Hematopoietic multipotent progenitor cell treated with erythropoietin and hydrocortisone succinate and interleukin-3 and kit ligand, for 8 days (in vitro differentiated cells): ENCODE data around the gene PPP1R16B.

Source experiments
- DNase-seq: peaks from one replicate; pipeline ENCODE4 v3.0.0-alpha.2; 2015

Gene PPP1R16B

DNA sequence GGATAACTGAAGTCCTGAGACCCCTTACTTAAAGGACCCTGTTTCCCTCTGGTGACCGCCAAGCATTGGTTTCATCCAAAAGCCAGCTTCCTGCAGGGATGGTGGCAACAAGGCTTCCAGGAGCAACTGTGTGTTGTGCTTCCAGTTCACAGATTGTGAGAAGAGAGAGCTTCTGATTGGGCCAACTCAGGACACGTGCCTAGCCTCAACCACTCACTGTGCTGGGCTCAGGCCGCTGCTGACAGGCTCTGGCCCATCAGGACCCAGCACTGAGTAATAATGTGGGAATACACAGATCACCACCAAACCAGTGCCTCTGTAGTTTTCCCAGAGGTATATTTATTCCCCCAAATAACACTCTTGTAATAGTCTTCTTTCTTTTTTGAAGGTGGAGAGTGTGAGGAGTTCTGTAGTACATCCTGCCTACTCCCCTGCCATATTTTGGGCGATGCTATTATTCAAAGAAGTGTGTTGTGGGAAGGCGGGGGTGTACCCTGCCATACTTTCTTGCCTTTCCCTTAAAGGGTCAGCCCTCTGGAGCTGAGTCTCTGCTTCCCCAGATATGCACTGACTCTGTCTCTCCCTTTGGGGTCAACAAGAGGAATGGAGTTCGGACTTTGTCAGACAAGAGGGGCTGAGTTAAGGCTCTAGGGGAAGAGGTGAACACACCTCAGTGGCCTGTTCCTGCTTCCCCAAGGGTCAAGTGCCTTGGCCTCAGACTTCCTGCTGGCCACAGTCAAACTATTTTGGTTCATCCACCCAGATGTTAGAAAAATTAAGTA lies 23.2 kb downstream of the PPP1R16B start:
- DNase-seq = no peak

- no peak for DNase-seq
Observed at GRCh38 chr20:38829296-38829875, 23.9 kb downstream of the PPP1R16B start.

DNA sequence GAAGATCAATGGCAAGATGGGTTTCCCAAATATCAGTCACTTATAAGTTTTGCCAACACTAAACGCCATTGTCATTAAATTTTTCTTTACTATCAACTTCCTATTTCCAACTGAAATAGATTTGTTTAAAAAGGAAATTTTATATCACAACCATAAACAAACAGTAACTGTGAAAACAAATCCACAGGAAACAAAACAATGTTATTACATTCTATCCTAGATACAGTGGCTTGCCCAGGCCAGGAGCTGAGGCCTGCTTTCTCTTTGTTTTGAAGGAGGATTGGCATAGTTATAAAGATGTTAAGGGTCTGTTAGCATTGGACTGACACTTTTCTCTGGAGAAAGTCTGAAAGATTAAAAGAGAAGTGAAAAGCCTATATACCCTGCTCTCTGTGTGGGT lies 24.9 kb downstream of the PPP1R16B start:
- DNase-seq = no peak

GRCh38 chr20:38831049-38831691 lies 25.7 kb downstream of the PPP1R16B start:
- no peak for DNase-seq

- DNase-seq = no peak
Observed at GRCh38 chr20:38831995-38832620, 26.6 kb downstream of the PPP1R16B start.

DNA sequence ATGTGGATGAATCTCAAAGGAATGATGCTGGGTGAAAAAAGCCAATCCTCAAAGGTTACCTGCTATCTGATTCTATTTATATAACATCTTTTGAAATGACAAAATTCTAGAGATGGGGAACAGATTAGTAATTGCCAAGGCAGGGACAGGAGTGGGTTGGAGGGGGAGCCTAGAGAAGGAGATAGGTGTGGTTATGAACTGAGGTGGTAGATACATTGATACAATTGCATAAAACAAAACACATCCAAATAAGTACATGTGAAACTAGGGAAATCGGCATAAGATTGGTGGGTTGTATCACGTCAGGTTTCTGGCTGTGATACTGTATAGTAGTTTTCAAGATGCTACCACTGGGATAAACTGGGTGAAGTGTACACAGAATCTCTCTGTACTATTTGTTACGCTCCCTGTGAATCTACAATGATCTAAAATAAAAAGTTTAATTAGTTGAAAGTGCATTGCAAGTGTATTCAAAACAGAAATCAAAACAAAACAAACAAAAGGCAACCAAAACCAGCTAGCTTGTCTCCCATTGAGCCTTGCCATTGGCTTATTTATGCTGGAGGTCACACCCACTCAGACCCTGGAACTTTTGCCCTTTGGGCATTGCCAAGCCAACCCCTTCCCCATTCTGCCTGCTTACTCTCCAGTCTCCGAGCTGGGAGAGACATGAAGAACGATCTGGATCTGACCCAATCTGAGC lies 27.8 kb downstream of the PPP1R16B start:
- DNase-seq = no peak

- no peak for DNase-seq
Observed at GRCh38 chr20:38833857-38834164, 28.3 kb downstream of the PPP1R16B start.

GRCh38 chr20:38834868-38835267 lies 29.4 kb downstream of the PPP1R16B start:
- no peak for DNase-seq

DNA sequence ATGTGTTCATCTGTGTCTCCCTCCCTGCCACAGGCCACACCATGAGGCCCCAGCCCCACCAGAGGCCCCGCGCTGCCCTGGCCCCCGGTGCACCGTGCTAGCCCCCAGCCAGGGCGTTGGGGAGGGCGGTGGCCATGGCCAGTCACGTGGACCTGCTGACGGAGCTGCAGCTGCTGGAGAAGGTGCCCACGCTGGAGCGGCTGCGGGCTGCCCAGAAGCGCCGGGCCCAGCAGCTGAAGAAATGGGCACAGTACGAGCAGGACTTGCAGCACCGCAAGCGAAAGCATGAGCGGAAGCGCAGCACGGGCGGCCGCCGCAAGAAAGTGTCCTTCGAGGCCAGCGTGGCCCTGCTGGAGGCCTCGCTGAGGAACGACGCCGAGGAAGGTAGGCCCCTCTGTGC lies 30.3 kb downstream of the PPP1R16B start:
- no peak for DNase-seq

- DNase-seq = no peak
Observed at GRCh38 chr20:38836991-38837390, 31.5 kb downstream of the PPP1R16B start.

GRCh38 chr20:38838326-38838725 lies 32.8 kb downstream of the PPP1R16B start:
- no peak for DNase-seq

GRCh38 chr20:38839563-38839962 lies 34.1 kb downstream of the PPP1R16B start:
- DNase-seq = no peak

DNA sequence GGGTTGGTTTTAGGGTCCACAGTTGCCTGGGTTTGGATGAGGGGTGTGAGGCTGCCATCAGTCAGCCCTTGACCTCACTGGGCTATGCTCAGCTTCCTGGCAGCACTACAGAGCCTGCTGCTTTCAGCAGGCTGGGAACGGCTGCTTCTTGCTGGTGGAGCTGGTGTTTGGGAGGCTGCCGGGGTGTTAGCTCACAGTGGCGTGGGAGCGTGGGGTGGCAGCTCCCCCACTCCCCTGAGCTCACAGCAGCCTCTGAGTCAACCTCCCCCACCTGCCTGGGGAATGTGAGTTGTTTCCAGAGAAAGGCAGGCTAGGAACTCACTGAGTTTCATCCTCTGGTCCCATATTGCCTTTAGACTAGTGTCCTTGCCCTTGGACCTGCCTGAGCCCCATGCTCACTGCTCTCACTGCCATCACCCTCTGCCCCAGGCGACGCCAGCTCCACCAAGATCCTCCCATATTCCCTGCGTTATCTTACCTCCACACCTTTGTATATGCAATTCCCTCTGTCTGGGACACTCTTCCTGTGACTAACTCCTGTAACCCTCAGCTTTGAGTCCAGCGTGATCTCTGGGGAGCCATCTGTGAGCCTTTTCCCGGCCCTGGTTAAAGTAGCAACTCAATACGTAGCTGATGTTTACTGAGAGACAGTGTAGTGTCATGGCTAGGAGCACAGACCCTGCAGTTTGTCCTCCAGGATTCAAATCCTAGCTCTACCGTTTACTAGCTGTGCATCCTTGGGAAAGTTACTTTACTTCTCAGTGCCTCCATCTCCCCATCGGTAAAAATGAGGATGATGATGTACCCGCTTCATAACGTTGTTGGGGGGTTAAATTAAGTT lies 34.8 kb downstream of the PPP1R16B start:
- no peak for DNase-seq

- no peak for DNase-seq
Observed at GRCh38 chr20:38840894-38841470, 35.5 kb downstream of the PPP1R16B start.

- no peak for DNase-seq
Observed at GRCh38 chr20:38841570-38841969, 36.1 kb downstream of the PPP1R16B start.

- no peak for DNase-seq
Observed at GRCh38 chr20:38842026-38842425, 36.5 kb downstream of the PPP1R16B start.

- no peak for DNase-seq
Observed at GRCh38 chr20:38842558-38842981, 37.1 kb downstream of the PPP1R16B start.

DNA sequence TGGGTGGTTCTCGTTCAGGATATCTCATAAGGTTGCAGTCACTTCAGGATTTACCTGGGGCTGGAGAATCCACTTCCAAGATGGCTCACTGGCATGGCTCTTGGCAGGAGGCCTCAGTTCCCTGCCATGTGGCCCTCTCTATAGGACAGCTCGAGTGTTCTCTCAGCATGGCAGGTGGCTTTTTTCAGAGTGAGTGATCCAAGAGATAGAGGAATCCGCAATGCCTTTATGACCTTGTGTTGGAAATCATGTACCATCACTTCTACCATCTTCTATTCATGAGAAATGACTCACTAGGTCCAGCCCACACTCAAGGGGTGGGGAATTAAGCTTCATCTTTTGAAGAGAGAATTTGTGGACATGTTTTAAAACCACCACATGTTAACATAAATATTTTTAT lies 37.8 kb downstream of the PPP1R16B start:
- no peak for DNase-seq

DNA sequence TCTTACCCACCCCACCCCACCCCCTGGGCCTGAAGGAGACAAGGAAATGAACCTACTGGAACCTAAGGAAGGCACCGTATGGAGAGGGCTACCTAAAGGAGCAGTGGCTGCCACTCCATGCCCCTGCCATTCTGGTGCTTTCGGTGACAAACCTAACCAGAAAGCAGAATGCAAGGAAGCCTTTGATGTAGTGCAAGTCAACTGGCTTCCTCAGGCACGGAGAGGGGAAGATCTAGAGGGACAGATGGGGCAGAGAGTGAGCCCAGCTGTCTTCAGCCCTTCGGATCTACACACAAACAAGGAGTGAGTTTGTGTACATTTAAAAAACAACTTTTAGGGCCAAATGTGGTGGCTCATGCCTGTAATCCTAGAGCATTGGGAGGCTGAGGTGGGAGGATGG lies 39.5 kb downstream of the PPP1R16B start:
- DNase-seq = no peak

DNA sequence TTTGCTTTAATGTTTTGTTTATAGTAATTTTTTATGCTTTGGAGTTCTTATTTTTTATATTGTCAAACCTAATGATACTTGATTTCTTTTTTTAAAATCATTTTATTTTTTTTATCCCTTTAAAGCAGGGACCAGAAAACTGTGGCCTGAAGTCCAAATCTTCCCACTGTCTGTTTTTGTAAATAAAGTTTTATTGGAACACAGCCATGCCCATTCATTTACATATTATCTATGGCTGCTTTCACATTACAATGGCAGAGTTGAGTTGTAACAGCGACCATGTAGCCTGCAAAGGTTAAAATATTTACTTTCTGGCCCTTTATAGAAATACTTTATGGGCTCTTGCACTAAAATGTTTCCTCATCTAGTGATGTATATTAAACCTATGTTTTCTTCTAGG lies 42.3 kb downstream of the PPP1R16B start:
- DNase-seq = no peak

DNA sequence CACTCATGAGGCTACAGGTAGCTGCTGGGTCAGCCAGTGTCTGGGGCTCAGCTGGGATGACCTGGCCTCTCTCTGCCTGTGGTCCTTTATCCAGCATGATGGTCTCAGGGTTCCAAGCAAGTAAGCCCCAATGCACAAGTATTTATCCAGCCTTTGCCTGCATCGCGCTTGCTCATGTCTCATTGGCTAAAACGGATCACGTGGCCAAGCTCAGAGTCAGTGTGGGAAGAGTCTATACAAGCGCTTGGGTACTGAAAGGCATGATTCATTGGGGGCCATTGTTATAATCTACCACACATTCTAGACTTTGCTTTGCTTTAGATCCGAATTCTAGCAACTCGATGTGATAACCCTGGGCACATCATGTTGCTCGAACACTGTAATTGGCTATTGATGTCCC lies 48.3 kb downstream of the PPP1R16B start:
- no peak for DNase-seq

- no peak for DNase-seq
Observed at GRCh38 chr20:38854654-38855066, 49.2 kb downstream of the PPP1R16B start.
